Measurements from ENCODE around the gene AKAP17A.

DNA sequence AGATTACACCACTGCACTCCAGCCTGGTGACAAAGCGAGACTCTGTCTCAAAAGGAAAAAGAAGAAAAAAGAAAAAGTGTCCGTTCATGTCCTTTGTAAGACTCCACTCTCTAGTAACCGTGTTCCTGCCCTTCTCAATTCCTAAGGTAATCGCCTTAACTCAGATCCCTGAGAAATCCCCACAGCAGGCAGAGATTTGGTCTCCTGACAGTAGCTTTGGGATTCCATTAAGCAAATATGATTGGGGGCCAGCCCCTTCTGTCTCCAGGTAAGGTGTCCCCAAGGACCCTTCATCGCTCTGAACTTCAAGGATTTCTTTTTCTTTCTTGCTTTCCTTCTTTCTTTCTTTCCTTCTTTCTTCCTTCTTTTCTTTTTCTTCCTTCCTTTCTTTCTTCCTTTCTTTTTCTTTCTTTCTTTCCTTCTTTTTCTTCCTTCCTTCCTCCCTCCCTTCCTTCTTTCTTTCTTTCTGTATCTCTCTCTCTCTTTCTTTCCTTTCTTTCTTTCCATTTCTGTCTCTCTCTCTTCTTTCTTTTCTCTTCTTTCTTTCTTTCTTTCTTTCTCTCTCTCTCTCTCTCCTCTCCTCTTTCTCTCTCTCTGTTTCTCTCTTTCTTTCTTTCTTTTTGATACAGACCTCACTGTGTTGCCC, 21.4 kb downstream of the AKAP17A start:
- TF ChIP-seq KDM2B (CRISPR knock-in tag; IDR thresholded peaks at IDR 0.05) (no peak), FOS (IDR thresholded peaks at IDR 0.05; ENCODE audit: extremely low read depth, insufficient read length) (no peak), GATA2 (CRISPR knock-in tag; IDR thresholded peaks at IDR 0.05) (no peak)
